Natural killer cell (primary cell): ENCODE data around the gene KIRREL3. TPM values are rescaled to one million over a fixed set of nuclear protein-coding genes. Genes with fewer than 3 reads are reported as not detected.

Experiments used
- ATAC-seq, 3 donors: fragments of 150-1000 bp in 2 of 3; fragments of 200-7000 bp in 1 of 3; cut with Tn5 transposase; 1 replicate in 1 of 3; 2 replicates in 2 of 3; pipeline ENCODE4 v1.10.0; 2021; ENCODE audit warnings: mild to moderate bottlenecking in 2 of 3, moderate library complexity in 2 of 3
- DNase-seq, 2 donors: peaks; one replicate each; pipeline versions ENCODE4 v3.0.0 to v3.0.0-alpha.2; 2013 to 2021; ENCODE audit warnings: mixed read lengths in 1 of 2
- H3K27ac ChIP-seq: one replicate; pipeline ENCODE4 v1.5.1; 2013; ENCODE audit warnings: mild to moderate bottlenecking, low read length
- H3K27me3 ChIP-seq: one replicate; pipeline ENCODE4 v1.6.1; 2013; ENCODE audit warnings: low read length; ENCODE audit not compliant: control insufficient read depth, insufficient read depth
- H3K36me3 ChIP-seq: one replicate; pipeline ENCODE4 v1.6.1; 2013; ENCODE audit warnings: low read length; ENCODE audit not compliant: control insufficient read depth, insufficient read depth
- H3K4me1 ChIP-seq: one replicate; pipeline ENCODE4 v1.6.1; 2013; ENCODE audit warnings: low read length; ENCODE audit not compliant: control insufficient read depth, insufficient read depth
- H3K4me3 ChIP-seq: one replicate; pipeline ENCODE4 v1.5.1; 2013; ENCODE audit warnings: low read length
- H3K9me3 ChIP-seq: one replicate; pipeline ENCODE4 v1.6.1; 2013; ENCODE audit warnings: low read length; ENCODE audit not compliant: control insufficient read depth, insufficient read depth
- H3K27ac Mint-ChIP-seq, 2 donors: one replicate each; pipeline ENCODE4 v1.8.0; 2022; ENCODE audit warnings: mild to moderate bottlenecking in 2 of 2, mixed read lengths in 2 of 2, moderate library complexity in 1 of 2
- H3K27me3 Mint-ChIP-seq, 2 donors: one replicate each; pipeline ENCODE4 v1.8.0; 2022; ENCODE audit warnings: low read depth in 2 of 2, mixed read lengths in 2 of 2
- H3K36me3 Mint-ChIP-seq: one replicate; pipeline ENCODE4 v1.8.0; 2022; ENCODE audit warnings: mixed read lengths
- H3K4me1 Mint-ChIP-seq, 2 donors: one replicate each; pipeline ENCODE4 v1.8.0; 2022; ENCODE audit warnings: mixed read lengths in 2 of 2
- H3K4me3 Mint-ChIP-seq: one replicate; pipeline ENCODE4 v1.8.0; 2022; ENCODE audit warnings: mild to moderate bottlenecking, moderate library complexity, mixed read lengths
- H3K9me3 Mint-ChIP-seq, 2 donors: one replicate each; pipeline ENCODE4 v1.8.0; 2022; ENCODE audit warnings: mixed read lengths in 2 of 2
- CTCF ChIP-seq: fragments of 200-600 bp; IDR thresholded peaks from one replicate; pipeline ENCODE4 v1.8.0; 2022; ENCODE audit warnings: antibody characterized with exemption
- WGBS: methylation state at CpG from one replicate; pipeline ENCODE4 v1.1.7; 2013; ENCODE audit warnings: missing lambda C conversion rate; ENCODE audit not compliant: insufficient coverage; 5-methylcytosine and 5-hydroxymethylcytosine counted together
- intact Hi-C: fragments of 100-400 bp; cut with micrococcal nuclease; formaldehyde crosslinking; loops from one replicate; pipeline ENCODE4 v1.14.2; 2022
- total RNA-seq, 4 donors: library from RNA; stranded (reverse); fragments of 120-200 nt in 1 of 4; gene quantifications; one replicate each; pipeline versions ENCODE4 v1.2.3 to v1.2.4, GENCODE V29; 2013 to 2022

KIRREL3 gene
- total RNA-seq, 3 donors from 2014 or later (not counting 1 experiment from before 2014, with no cell fraction given), result not detected

- H3K36me3 ChIP-seq, result no peaks in the 10 kb centered on the region
- H3K4me3 Mint-ChIP-seq, result no peak overlapping the region
- no peak overlapping the region for H3K27ac Mint-ChIP-seq
- H3K4me1 ChIP-seq, result peaks cover 6% of the 10 kb centered on the region
- no peak overlapping the region for H3K4me3 ChIP-seq
- ATAC-seq (no peak), DNase-seq (no peak)
- H3K27ac ChIP-seq, result no peak overlapping the region
- 91% methylated on average over 13 of the region's 13 CpGs for WGBS
- intact Hi-C loops, result no loop called here
- no peaks in the 10 kb centered on the region for H3K9me3 ChIP-seq
- H3K36me3 Mint-ChIP-seq, result no peaks in the 10 kb centered on the region
- no peak for TF ChIP-seq CTCF
- no peaks in the 10 kb centered on the region for H3K9me3 Mint-ChIP-seq
- no peaks in the 10 kb centered on the region for H3K27me3 ChIP-seq
- peaks cover 4 to 19% of the 10 kb centered on the region in 2 donors for H3K4me1 Mint-ChIP-seq
- no peaks in the 10 kb centered on the region for H3K27me3 Mint-ChIP-seq
These were observed 579.3 kb downstream of the KIRREL3 start for GRCh38 chr11:126421271-126421671.

- intact Hi-C loops, result no loop called here
- 79% methylated on average over 3 of the region's 6 CpGs for WGBS
These were observed 579.8 kb downstream of the KIRREL3 start for GRCh38 chr11:126420698-126421256.

GRCh38 chr11:126419801-126420697 lies 580.5 kb downstream of the KIRREL3 start:
- H3K27me3 Mint-ChIP-seq, result no peaks in the 10 kb centered on the region
- intact Hi-C loops, result no loop called here
- no peak for TF ChIP-seq CTCF
- 51% methylated on average over 11 of the region's 11 CpGs for WGBS
- Histone ChIP-seq H3K27me3 (no peaks in the 10 kb centered on the region), H3K9me3 (no peaks in the 10 kb centered on the region), H3K27ac (no peak overlapping the region), H3K4me3 (no peak overlapping the region), H3K36me3 (no peaks in the 10 kb centered on the region), H3K4me1 (peaks cover 12% of the 10 kb centered on the region)
- peaks cover 9 to 24% of the 10 kb centered on the region in 2 donors for H3K4me1 Mint-ChIP-seq
- no peaks in the 10 kb centered on the region for H3K36me3 Mint-ChIP-seq
- no peak overlapping the region for H3K4me3 Mint-ChIP-seq
- no peaks in the 10 kb centered on the region for H3K9me3 Mint-ChIP-seq
- peak overlapping the region in 1 of 2 donors; percentile 59 for H3K27ac Mint-ChIP-seq
- DNase-seq, result no peak
- no peak for ATAC-seq

More at GRCh38 chr11:126420698-126421256, 579.8 kb downstream of the KIRREL3 start:
- Histone ChIP-seq H3K27ac (no peak overlapping the region), H3K36me3 (no peaks in the 10 kb centered on the region), H3K27me3 (no peaks in the 10 kb centered on the region), H3K4me1 (peaks cover 11% of the 10 kb centered on the region), H3K4me3 (no peak overlapping the region), H3K9me3 (no peaks in the 10 kb centered on the region)
- Mint-ChIP-seq H3K27ac (peak overlapping the region in 1 of 2 donors; percentile 59), H3K9me3 (no peaks in the 10 kb centered on the region), H3K4me3 (no peak overlapping the region), H3K36me3 (no peaks in the 10 kb centered on the region), H3K27me3 (no peaks in the 10 kb centered on the region), H3K4me1 (peaks cover 7 to 20% of the 10 kb centered on the region in 2 donors)
- DNase-seq (no peak), ATAC-seq (no peak)
- no peak for TF ChIP-seq CTCF
